ENCODE results near the gene PDIA4.

GRCh38 chr7:148959726-148960125 is 68.6 kb downstream of the PDIA4 start:
- TF ChIP-seq POLR2A (IDR thresholded peaks at IDR 0.05) = no peak
- no peak for TF ChIP-seq CTCF (IDR thresholded peaks at IDR 0.05)
